Pancreas (tissue), 10 donors: ENCODE measurements around the gene PTPRO. TPM values are rescaled to one million over a fixed set of nuclear protein-coding genes. Genes with fewer than 3 reads are reported as not detected.

Source experiments
- ATAC-seq, 4 donors: fragments of 200-7000 bp; cut with Tn5 transposase; one replicate each; pipeline versions ENCODE4 v1.8.0 to v1.9.1; 2020; ENCODE audit warnings: mild to moderate bottlenecking in 4 of 4, moderate library complexity in 4 of 4
- DNase-seq, 6 donors: peaks; one replicate each; pipeline ENCODE4 v3.0.0-alpha.2; 2020
- FAIRE-seq: peaks from 2 replicates; lab custom pipeline; 2012; peaks lifted over from hg19 to GRCh38; lab: Jason Lieb, UNC
- H3K27ac ChIP-seq, 4 donors: fragments of 200-600 bp; sonication (generic); 1 replicate in 3 of 4; 2 replicates in 1 of 4; pipeline versions ENCODE4 v1.5.0 to v1.8.0; 2020
- H3K27me3 ChIP-seq, 4 donors: fragments of 200-600 bp; one replicate each; pipeline ENCODE4 v1.8.0; 2021
- H3K36me3 ChIP-seq, 3 donors: fragments of 200-600 bp; sonication (generic) in 1 of 3; one replicate each; pipeline versions ENCODE4 v1.5.0 to v1.8.0; 2020 to 2021
- H3K4me1 ChIP-seq, 3 donors: fragments of 200-600 bp; one replicate each; pipeline ENCODE4 v1.8.0; 2021
- H3K4me3 ChIP-seq, 4 donors: fragments of 200-600 bp; sonication (generic) in 2 of 4; one replicate each; pipeline versions ENCODE4 v1.5.0 to v1.8.0; 2020 to 2021
- H3K9me3 ChIP-seq, 4 donors: fragments of 200-600 bp; one replicate each; pipeline ENCODE4 v1.8.0; 2021
- CTCF ChIP-seq, 4 donors: fragments of 200-600 bp; sonication (generic) in 3 of 4; IDR thresholded peaks; one replicate each; pipeline versions ENCODE4 v1.5.0 to v1.8.0; 2021; ENCODE audit warnings: antibody characterized with exemption in 4 of 4
- WGBS, 2 donors: extraction: QIAGEN DNeasy Blood & Tissue Kit; methylation state at CpG; one replicate each; pipeline ENCODE4 v1.1.7; 2013; 5-methylcytosine and 5-hydroxymethylcytosine counted together
- intact Hi-C, 3 donors: fragments of 100-400 bp; cut with DNase I; formaldehyde crosslinking; loops; one replicate each; pipeline versions ENCODE4 v1.11.1 to v1.14.2; 2022
- polyA plus RNA-seq, 2 donors: library from polyadenylated mRNA; stranded (reverse); fragments of 200-250 nt; gene quantifications; one replicate each; pipeline ENCODE4 v1.2.3, GENCODE V29; 2013
- total RNA-seq, 6 donors: library from RNA; stranded (reverse); fragmentation: NEBNext Ultra II Directional in 4 of 6; extraction: Animal tissue kit (Norgen Biotek cat#: 25700) in 4 of 6; gene quantifications; one replicate each; pipeline versions ENCODE4 v1.2.1 to v1.2.4, GENCODE V29; 2021 to 2023
- donor health status: healthy with polysubstance abuse.
- donor health status: DM: no; HTN: no; CAD: no; lungs with moderate emphysema.
- donor health status: DM: no; HTN: no; CAD: no.
- donor health status: control.
- donor health status: control.
- donor health status: Bipolar disorder and iron deficiency.
- donor health status: DM: yes; HTN: yes; CAD: no.
- donor health status: DM: no; HTN: no; CAD: no.
- donor health status: DM: no; HTN: no; CAD: no.
- donor health status: DM: yes; HTN: yes; CAD: no.

PTPRO gene
- total and polyA plus RNA-seq, 8 donors = 0.11 to 2.6 (median 0.31) TPM; not detected in 1

- Histone ChIP-seq H3K27me3 (no peaks in the 10 kb centered on the region), H3K9me3 (no peaks in the 10 kb centered on the region), H3K36me3 (no peaks in the 10 kb centered on the region), H3K27ac (no peak overlapping the region), H3K4me3 (no peak overlapping the region), H3K4me1 (no peaks in the 10 kb centered on the region)
- intact Hi-C loops = no loop called here
- DNase-seq (no peak), FAIRE-seq (no peak), ATAC-seq (no peak)
- 49 to 57% methylated on average over 3 of the region's 3 CpGs for WGBS, 2 donors
- TF ChIP-seq CTCF (IDR thresholded peaks at IDR 0.05) = no peak
Observed at GRCh38 chr12:15356951-15357364, 34.6 kb downstream of the PTPRO start.

- ATAC-seq = peak in 2 of 4 donors; percentile 22 to 56
- no peak for FAIRE-seq
- DNase-seq = no peak
- no peaks in the 10 kb centered on the region for H3K36me3 ChIP-seq
- intact Hi-C loops = no loop called here
- H3K4me3 ChIP-seq = no peak overlapping the region
- TF ChIP-seq CTCF (IDR thresholded peaks at IDR 0.05) = no peak
- no peaks in the 10 kb centered on the region for H3K27me3 ChIP-seq
- no peaks in the 10 kb centered on the region for H3K9me3 ChIP-seq
- peaks cover 0 to 3% (median 0%) of the 10 kb centered on the region in 3 donors for H3K4me1 ChIP-seq
- H3K27ac ChIP-seq = no peak overlapping the region
- 41 to 42% methylated on average over 4 of the region's 4 CpGs for WGBS, 2 donors
Observed at GRCh38 chr12:15364221-15365160, 42.2 kb downstream of the PTPRO start.

GRCh38 chr12:15368812-15369211 is 46.5 kb downstream of the PTPRO start:
- H3K27ac ChIP-seq = no peak overlapping the region
- peaks cover 0 to under 1% (median 0%) of the 10 kb centered on the region in 3 donors for H3K4me1 ChIP-seq
- TF ChIP-seq CTCF (IDR thresholded peaks at IDR 0.05) = no peak
- WGBS, 2 donors = 44 to 55% methylated on average over 4 of the region's 4 CpGs
- H3K4me3 ChIP-seq = no peak overlapping the region
- DNase-seq (no peak), FAIRE-seq (no peak), ATAC-seq (no peak)
- H3K36me3 ChIP-seq = no peaks in the 10 kb centered on the region
- no peaks in the 10 kb centered on the region for H3K9me3 ChIP-seq
- intact Hi-C loops = no loop called here
- H3K27me3 ChIP-seq = no peaks in the 10 kb centered on the region

GRCh38 chr12:15372352-15372751 is 50.0 kb downstream of the PTPRO start:
- Histone ChIP-seq H3K4me3 (no peak overlapping the region), H3K9me3 (no peaks in the 10 kb centered on the region), H3K36me3 (no peaks in the 10 kb centered on the region), H3K27me3 (no peaks in the 10 kb centered on the region), H3K27ac (no peak overlapping the region), H3K4me1 (no peaks in the 10 kb centered on the region)
- FAIRE-seq (no peak), ATAC-seq (no peak), DNase-seq (no peak)
- 76 to 89% methylated on average over 2 of the region's 2 CpGs for WGBS, 2 donors
- intact Hi-C loops = no loop called here
- no peak for TF ChIP-seq CTCF (IDR thresholded peaks at IDR 0.05)

GRCh38 chr12:15387772-15388171 is 65.5 kb downstream of the PTPRO start:
- intact Hi-C loops = no loop called here
- no peak for DNase-seq
- no peak for ATAC-seq
- Histone ChIP-seq H3K4me3 (no peak overlapping the region), H3K4me1 (no peaks in the 10 kb centered on the region), H3K36me3 (no peaks in the 10 kb centered on the region), H3K27ac (no peak overlapping the region), H3K9me3 (no peaks in the 10 kb centered on the region), H3K27me3 (no peaks in the 10 kb centered on the region)
- no peak for TF ChIP-seq CTCF (IDR thresholded peaks at IDR 0.05)
- FAIRE-seq = no peak
- 34 to 52% methylated on average over 1 of the region's 1 CpG for WGBS, 2 donors
